Hematopoietic multipotent progenitor cell treated with erythropoietin and hydrocortisone succinate and interleukin-3 and kit ligand, for 17 days (in vitro differentiated cells): ENCODE measurements around the gene WFS1.
A peak's percentile ranks its signal among the peaks of the same experiment; 100 is the strongest.

Experiments
- DNase-seq: peaks from one replicate; pipeline ENCODE4 v3.0.0-alpha.2; 2015; ENCODE audit warnings: low spot score

WFS1 gene

GRCh38 chr4:6235901-6236640, 33.6 kb upstream of the WFS1 start:
- no peak for DNase-seq

GRCh38 chr4:6236816-6237390, 32.7 kb upstream of the WFS1 start:
- no peak for DNase-seq

- no peak for DNase-seq
Measured at GRCh38 chr4:6239486-6239885, 30.2 kb upstream of the WFS1 start.

GRCh38 chr4:6239968-6240367, 29.7 kb upstream of the WFS1 start:
- no peak for DNase-seq

- DNase-seq: no peak
Measured at GRCh38 chr4:6241062-6241845, 28.4 kb upstream of the WFS1 start.

GRCh38 chr4:6242271-6243029, 27.2 kb upstream of the WFS1 start:
- no peak for DNase-seq

- DNase-seq: no peak
Measured at GRCh38 chr4:6245246-6246169, 24.1 kb upstream of the WFS1 start.

- no peak for DNase-seq
Measured at GRCh38 chr4:6246170-6246634, 23.4 kb upstream of the WFS1 start.

GRCh38 chr4:6248394-6248793, 21.3 kb upstream of the WFS1 start:
- no peak for DNase-seq

GRCh38 chr4:6250235-6250983, 19.2 kb upstream of the WFS1 start:
- peak; percentile 72 for DNase-seq

GRCh38 chr4:6250984-6251295, 18.7 kb upstream of the WFS1 start:
- DNase-seq: no peak

GRCh38 chr4:6251365-6251764, 18.3 kb upstream of the WFS1 start:
- DNase-seq: no peak

- DNase-seq: no peak
Measured at GRCh38 chr4:6252051-6252450, 17.6 kb upstream of the WFS1 start.

GRCh38 chr4:6253111-6253510, 16.5 kb upstream of the WFS1 start:
- no peak for DNase-seq

- DNase-seq: no peak
Measured at GRCh38 chr4:6253961-6254360, 15.7 kb upstream of the WFS1 start.

- no peak for DNase-seq
Measured at GRCh38 chr4:6256141-6256540, 13.5 kb upstream of the WFS1 start.

GRCh38 chr4:6257247-6258025, 12.2 kb upstream of the WFS1 start:
- DNase-seq: no peak

- DNase-seq: no peak
Measured at GRCh38 chr4:6258026-6258360, 11.7 kb upstream of the WFS1 start.

- no peak for DNase-seq
Measured at GRCh38 chr4:6258741-6259140, 10.9 kb upstream of the WFS1 start.

- no peak for DNase-seq
Measured at GRCh38 chr4:6259886-6260285, 9.8 kb upstream of the WFS1 start.
